ENCODE measurements around the gene NPPC. TPM values are rescaled to one million over a fixed set of nuclear protein-coding genes. Genes with fewer than 3 reads are reported as not detected.

Gene NPPC
- polyA plus RNA-seq, 1 donor from 2014 or later: 2.7 TPM

DNA sequence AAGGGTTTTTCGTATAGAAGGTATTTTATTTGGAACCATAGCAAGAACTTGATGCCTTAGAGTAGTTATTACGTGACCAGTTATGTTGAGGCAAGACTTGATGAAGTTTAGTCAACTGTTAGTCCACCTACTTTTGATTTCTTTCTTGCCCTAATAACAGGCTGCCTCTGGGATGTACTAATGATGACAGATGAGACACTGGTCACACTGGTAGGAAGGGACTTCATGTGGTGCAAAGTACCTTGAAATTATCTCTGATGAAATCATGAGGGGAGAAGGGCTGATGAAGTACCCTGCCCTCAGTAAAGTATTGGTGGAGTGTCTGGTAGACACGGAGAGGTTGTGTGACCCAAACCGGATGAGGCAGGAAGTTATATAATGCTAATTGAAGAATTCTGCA lies 40.7 kb upstream of the NPPC start:
- no peak for TF ChIP-seq TAF1 (IDR thresholded peaks at IDR 0.05; ENCODE audit: low read depth)
- TF ChIP-seq SMC3 (conservative IDR thresholded peaks at IDR 0.05; ENCODE audit: poor library complexity): no peak
- TF ChIP-seq EZH2 (IDR thresholded peaks at IDR 0.05; ENCODE audit: borderline replicate concordance, insufficient read depth, low read length, poor library complexity, severe bottlenecking): no peak
- peaks cover 28% of the 10 kb centered on the region for H3K79me2 ChIP-seq (replicated peaks; ENCODE audit: insufficient read depth, low read length)

DNA sequence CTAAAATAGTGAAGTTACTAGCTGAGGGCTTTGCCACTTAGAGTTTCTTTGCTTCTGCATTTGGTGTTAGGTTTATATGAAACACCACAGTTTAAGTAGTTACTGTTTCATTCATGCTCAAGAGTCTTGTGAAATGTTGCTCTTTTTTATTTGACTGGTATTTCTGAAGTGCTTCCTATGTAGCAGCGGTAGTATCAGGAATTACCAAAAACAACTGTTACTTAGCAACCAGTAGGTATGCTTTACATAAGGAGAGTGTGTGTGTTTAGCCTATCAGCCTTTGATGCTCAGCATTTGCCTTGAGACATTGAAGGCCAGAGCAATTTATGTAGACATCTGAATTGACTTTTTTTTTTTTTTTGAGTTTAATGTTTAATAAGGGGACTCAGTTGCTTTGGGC lies 38.9 kb upstream of the NPPC start:
- Histone ChIP-seq H3K36me3 (ENCODE audit: insufficient read depth, low read length) (no peaks in the 10 kb centered on the region), H2AFZ (ENCODE audit: low read depth, low read length) (no peak overlapping the region), H3K9me2 (ENCODE audit: insufficient read depth, low read length) (no peaks in the 10 kb centered on the region), H3K4me2 (ENCODE audit: low read length) (no peak overlapping the region), H3K27me3 (ENCODE audit: insufficient read depth, low read depth, low read length) (no peaks in the 10 kb centered on the region), H3K9me3 (ENCODE audit: low read length) (no peaks in the 10 kb centered on the region), H3K4me3 (ENCODE audit: low read length) (no peak overlapping the region), H4K20me1 (ENCODE audit: insufficient read depth) (no peaks in the 10 kb centered on the region), H3F3A (ENCODE audit: insufficient read depth, low read length, poor library complexity, severe bottlenecking) (no peaks in the 10 kb centered on the region), H3K9ac (ENCODE audit: low read length) (no peak overlapping the region), H3K79me2 (replicated peaks; ENCODE audit: insufficient read depth, low read length) (peaks cover 28% of the 10 kb centered on the region), H3K27ac (ENCODE audit: low read length) (no peak overlapping the region)
- TF ChIP-seq EZH2 (IDR thresholded peaks at IDR 0.05; ENCODE audit: borderline replicate concordance, insufficient read depth, low read length, poor library complexity, severe bottlenecking): no peak
- TF ChIP-seq, protein P1, sequence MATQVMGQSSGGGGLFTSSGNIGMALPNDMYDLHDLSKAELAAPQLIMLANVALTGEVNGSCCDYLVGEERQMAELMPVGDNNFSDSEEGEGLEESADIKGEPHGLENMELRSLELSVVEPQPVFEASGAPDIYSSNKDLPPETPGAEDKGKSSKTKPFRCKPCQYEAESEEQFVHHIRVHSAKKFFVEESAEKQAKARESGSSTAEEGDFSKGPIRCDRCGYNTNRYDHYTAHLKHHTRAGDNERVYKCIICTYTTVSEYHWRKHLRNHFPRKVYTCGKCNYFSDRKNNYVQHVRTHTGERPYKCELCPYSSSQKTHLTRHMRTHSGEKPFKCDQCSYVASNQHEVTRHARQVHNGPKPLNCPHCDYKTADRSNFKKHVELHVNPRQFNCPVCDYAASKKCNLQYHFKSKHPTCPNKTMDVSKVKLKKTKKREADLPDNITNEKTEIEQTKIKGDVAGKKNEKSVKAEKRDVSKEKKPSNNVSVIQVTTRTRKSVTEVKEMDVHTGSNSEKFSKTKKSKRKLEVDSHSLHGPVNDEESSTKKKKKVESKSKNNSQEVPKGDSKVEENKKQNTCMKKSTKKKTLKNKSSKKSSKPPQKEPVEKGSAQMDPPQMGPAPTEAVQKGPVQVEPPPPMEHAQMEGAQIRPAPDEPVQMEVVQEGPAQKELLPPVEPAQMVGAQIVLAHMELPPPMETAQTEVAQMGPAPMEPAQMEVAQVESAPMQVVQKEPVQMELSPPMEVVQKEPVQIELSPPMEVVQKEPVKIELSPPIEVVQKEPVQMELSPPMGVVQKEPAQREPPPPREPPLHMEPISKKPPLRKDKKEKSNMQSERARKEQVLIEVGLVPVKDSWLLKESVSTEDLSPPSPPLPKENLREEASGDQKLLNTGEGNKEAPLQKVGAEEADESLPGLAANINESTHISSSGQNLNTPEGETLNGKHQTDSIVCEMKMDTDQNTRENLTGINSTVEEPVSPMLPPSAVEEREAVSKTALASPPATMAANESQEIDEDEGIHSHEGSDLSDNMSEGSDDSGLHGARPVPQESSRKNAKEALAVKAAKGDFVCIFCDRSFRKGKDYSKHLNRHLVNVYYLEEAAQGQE (IDR thresholded peaks at IDR 0.05; ENCODE audit: borderline replicate concordance): no peak
- TF ChIP-seq, protein P2, sequence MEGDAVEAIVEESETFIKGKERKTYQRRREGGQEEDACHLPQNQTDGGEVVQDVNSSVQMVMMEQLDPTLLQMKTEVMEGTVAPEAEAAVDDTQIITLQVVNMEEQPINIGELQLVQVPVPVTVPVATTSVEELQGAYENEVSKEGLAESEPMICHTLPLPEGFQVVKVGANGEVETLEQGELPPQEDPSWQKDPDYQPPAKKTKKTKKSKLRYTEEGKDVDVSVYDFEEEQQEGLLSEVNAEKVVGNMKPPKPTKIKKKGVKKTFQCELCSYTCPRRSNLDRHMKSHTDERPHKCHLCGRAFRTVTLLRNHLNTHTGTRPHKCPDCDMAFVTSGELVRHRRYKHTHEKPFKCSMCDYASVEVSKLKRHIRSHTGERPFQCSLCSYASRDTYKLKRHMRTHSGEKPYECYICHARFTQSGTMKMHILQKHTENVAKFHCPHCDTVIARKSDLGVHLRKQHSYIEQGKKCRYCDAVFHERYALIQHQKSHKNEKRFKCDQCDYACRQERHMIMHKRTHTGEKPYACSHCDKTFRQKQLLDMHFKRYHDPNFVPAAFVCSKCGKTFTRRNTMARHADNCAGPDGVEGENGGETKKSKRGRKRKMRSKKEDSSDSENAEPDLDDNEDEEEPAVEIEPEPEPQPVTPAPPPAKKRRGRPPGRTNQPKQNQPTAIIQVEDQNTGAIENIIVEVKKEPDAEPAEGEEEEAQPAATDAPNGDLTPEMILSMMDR (IDR thresholded peaks at IDR 0.05; ENCODE audit: poor library complexity, severe bottlenecking): no peak
- no peak for TF ChIP-seq POLR2AphosphoS5 (IDR thresholded peaks at IDR 0.05)
- no peak for TF ChIP-seq EP300 (conservative IDR thresholded peaks at IDR 0.05; ENCODE audit: poor library complexity, severe bottlenecking)
- TF ChIP-seq TAF1 (IDR thresholded peaks at IDR 0.05; ENCODE audit: low read depth): no peak

More for the DNA sequence above, 40.7 kb upstream of the NPPC start:
- Histone ChIP-seq H4K20me1 (ENCODE audit: insufficient read depth) (no peaks in the 10 kb centered on the region), H3K4me3 (ENCODE audit: low read length) (no peak overlapping the region), H3F3A (ENCODE audit: insufficient read depth, low read length, poor library complexity, severe bottlenecking) (no peaks in the 10 kb centered on the region), H3K9me2 (ENCODE audit: insufficient read depth, low read length) (no peaks in the 10 kb centered on the region), H3K36me3 (ENCODE audit: insufficient read depth, low read length) (no peaks in the 10 kb centered on the region), H3K27ac (ENCODE audit: low read length) (no peak overlapping the region), H3K9ac (ENCODE audit: low read length) (no peak overlapping the region), H2AFZ (ENCODE audit: low read depth, low read length) (no peak overlapping the region), H3K9me3 (ENCODE audit: low read length) (no peaks in the 10 kb centered on the region), H3K27me3 (ENCODE audit: insufficient read depth, low read depth, low read length) (no peaks in the 10 kb centered on the region), H3K4me2 (ENCODE audit: low read length) (no peak overlapping the region)
